ENCODE results near the gene PTPRT. TPM values are rescaled to one million over a fixed set of nuclear protein-coding genes. Genes with fewer than 3 reads are reported as not detected.

The PTPRT gene
- total and polyA plus RNA-seq, 2 of the 4 experiments (the other 2 are of a cell fraction) = not detected

DNA sequence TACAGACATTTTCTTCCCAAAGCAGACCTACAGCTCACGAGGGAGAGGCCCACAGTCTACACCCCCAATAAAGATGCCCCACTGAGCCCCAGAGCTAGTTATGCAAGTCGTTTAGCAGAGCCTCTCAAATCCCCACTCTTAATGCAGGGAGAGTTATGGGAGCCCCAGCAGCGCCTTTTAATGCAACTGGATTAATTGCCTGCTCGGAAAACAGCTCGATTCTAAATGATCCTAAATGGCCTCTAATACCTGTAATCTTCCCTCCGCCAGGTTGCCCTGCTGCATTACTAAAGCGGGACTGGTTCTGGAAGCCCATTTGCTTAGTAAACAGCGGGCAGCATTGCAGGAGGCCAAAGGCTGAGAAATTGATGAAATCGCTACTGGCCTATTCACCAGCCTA lies 656.9 kb downstream of the PTPRT start:
- no peak overlapping the region for H3K14ac ChIP-seq (replicated peaks; ENCODE audit: low read depth, low read length)
- no peaks in the 10 kb centered on the region for H4K20me1 ChIP-seq (ENCODE audit: insufficient read depth, low read length)
- no peak overlapping the region for H2AFZ ChIP-seq (replicated peaks; ENCODE audit: low read length, poor library complexity)
- H3K4ac ChIP-seq (ENCODE audit: low read depth, low read length) = no peak overlapping the region
- dilution Hi-C loops (cut with HindIII; ENCODE audit: low sequenced_read_pairs, unreplicated experiment) (no loop called here), in situ Hi-C loops (cut with MboI; ENCODE audit: low sequenced_read_pairs) (no loop called here), intact Hi-C loops (cut with micrococcal nuclease) (no loop called here)
- no TSS peak for BruUV-seq (replicated peaks)
- no peak overlapping the region for H3K56ac ChIP-seq (ENCODE audit: extremely low read depth, insufficient read depth, low read length)
- H4K8ac ChIP-seq (ENCODE audit: low read depth in 2 of 2, low read length in 2 of 2) = no peak overlapping the region
- H3K79me1 ChIP-seq (ENCODE audit: low read depth in 1 of 2, low read length in 2 of 2) = no peaks in the 10 kb centered on the region
- H2AK5ac ChIP-seq (ENCODE audit: low read depth, low read length) = no peak overlapping the region
- no peaks in the 10 kb centered on the region for H3K9me1 ChIP-seq (ENCODE audit: insufficient read depth, low read length)
- H3K18ac ChIP-seq (ENCODE audit: low read depth, low read length) = no peak overlapping the region
- TF ChIP-seq NFE2L2 (IDR thresholded peaks at IDR 0.05; ENCODE audit: low read depth, low read length) (no peak), RFX5 (IDR thresholded peaks at IDR 0.05; ENCODE audit: low read depth, low read length) (no peak)
- TF ChIP-seq, protein P1, sequence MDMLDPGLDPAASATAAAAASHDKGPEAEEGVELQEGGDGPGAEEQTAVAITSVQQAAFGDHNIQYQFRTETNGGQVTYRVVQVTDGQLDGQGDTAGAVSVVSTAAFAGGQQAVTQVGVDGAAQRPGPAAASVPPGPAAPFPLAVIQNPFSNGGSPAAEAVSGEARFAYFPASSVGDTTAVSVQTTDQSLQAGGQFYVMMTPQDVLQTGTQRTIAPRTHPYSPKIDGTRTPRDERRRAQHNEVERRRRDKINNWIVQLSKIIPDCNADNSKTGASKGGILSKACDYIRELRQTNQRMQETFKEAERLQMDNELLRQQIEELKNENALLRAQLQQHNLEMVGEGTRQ (IDR thresholded peaks at IDR 0.05; ENCODE audit: low read depth, low read length) = no peak
- no peak overlapping the region for H2BK5ac ChIP-seq (ENCODE audit: low read depth, low read length, poor library complexity, severe bottlenecking)
- POLR2A ChIA-PET (ENCODE audit: unreplicated experiment) = no interaction called here
- DNase-seq = no peak
- CTCF ChIA-PET = no interaction called here
- H3K9me3 ChIP-seq (ENCODE audit: control insufficient read depth, insufficient read depth, low read length) = peaks cover 29% of the 10 kb centered on the region
- H3K27ac ChIP-seq (ENCODE audit: insufficient read depth, low read length) = no peak overlapping the region
- 65% methylated on average over 4 of the region's 9 CpGs; no CpG with 5 or more reads in 1 of the 2 experiments for WGBS, 2 experiments (ENCODE audit: extremely low coverage in 2 of 2, insufficient read length in 1 of 2)
- H3K27me3 ChIP-seq (ENCODE audit: control insufficient read depth, insufficient read depth, low read length) = no peaks in the 10 kb centered on the region
- H2BK20ac ChIP-seq (ENCODE audit: low read depth, low read length) = no peak overlapping the region
- H2AK9ac ChIP-seq (replicated peaks; ENCODE audit: low read depth, low read length, poor library complexity) = no peak overlapping the region
- no peaks in the 10 kb centered on the region for H3K36me3 ChIP-seq (ENCODE audit: control insufficient read depth, insufficient read depth, low read length)
- no peak for ATAC-seq (ENCODE audit: low read depth)
- H2BK120ac ChIP-seq (ENCODE audit: low read depth, low read length) = no peak overlapping the region
- H3K23ac ChIP-seq (ENCODE audit: low read depth, low read length) = no peak overlapping the region
- H4K5ac ChIP-seq (ENCODE audit: low read depth, low read length) = no peak overlapping the region
- no peaks in the 10 kb centered on the region for H3K4me1 ChIP-seq (ENCODE audit: control insufficient read depth, insufficient read depth, low read length)
- no peak overlapping the region for H3K4me3 ChIP-seq (ENCODE audit: insufficient read depth, low read depth, low read length)
- H2BK15ac ChIP-seq (ENCODE audit: low read depth, low read length) = no peak overlapping the region
- H3K9ac ChIP-seq (ENCODE audit: low read depth, low read length) = no peak overlapping the region
- no peak overlapping the region for H4K91ac ChIP-seq (ENCODE audit: insufficient read depth, low read depth, low read length)
- H3K4me2 ChIP-seq (ENCODE audit: low read depth, low read length) = no peak overlapping the region

All from IMR-90 (cell line).